Amygdala (tissue), 56 donors: Measurements from ENCODE around the gene AADACL4.
A peak's percentile ranks its signal among the peaks of the same experiment; 100 is the strongest.

Source experiments
- DNase-seq, 56 donors: peaks; one replicate each; lab custom pipeline; 2025; lab: John Stamatoyannopoulos, UW

AADACL4 gene

GRCh38 chr1:12643785-12644184 lies at the start of gene AADACL4:
Gene AADACL4, plus strand, starts transcription at chr1:12644085. Its CDS starts 462 bp downstream, at chr1:12644547.
- no peak for DNase-seq

GRCh38 chr1:12594490-12594889 lies 49.4 kb upstream of the AADACL4 start:
- no peak for DNase-seq

- peak in 33 of 56 donors; percentile 3 to 70 (median 41) for DNase-seq
Measured at GRCh38 chr1:12594966-12595756, 48.7 kb upstream of the AADACL4 start.

GRCh38 chr1:12595757-12596006 lies 48.2 kb upstream of the AADACL4 start:
- DNase-seq = peak in 2 of 56 donors; percentile 34 to 36

GRCh38 chr1:12596007-12596821 lies 47.7 kb upstream of the AADACL4 start:
- DNase-seq = peak in 36 of 56 donors; percentile 19 to 68 (median 45)

GRCh38 chr1:12597792-12598191 lies 46.1 kb upstream of the AADACL4 start:
- DNase-seq = peak in 5 of 56 donors; percentile 9 to 29 (median 16)

- no peak for DNase-seq
Measured at GRCh38 chr1:12598974-12599373, 44.9 kb upstream of the AADACL4 start.

- no peak for DNase-seq
Measured at GRCh38 chr1:12599657-12600056, 44.2 kb upstream of the AADACL4 start.

- DNase-seq = peak in 13 of 56 donors; percentile 5 to 56 (median 32)
Measured at GRCh38 chr1:12600335-12600734, 43.5 kb upstream of the AADACL4 start.

- no peak for DNase-seq
Measured at GRCh38 chr1:12600880-12601633, 42.8 kb upstream of the AADACL4 start.

- DNase-seq = peak in 2 of 56 donors; percentile 10 to 30
Measured at GRCh38 chr1:12601700-12602658, 41.9 kb upstream of the AADACL4 start.

- DNase-seq = no peak
Measured at GRCh38 chr1:12602659-12603024, 41.2 kb upstream of the AADACL4 start.

- no peak for DNase-seq
Measured at GRCh38 chr1:12603224-12603623, 40.7 kb upstream of the AADACL4 start.

- no peak for DNase-seq
Measured at GRCh38 chr1:12604114-12604874, 39.6 kb upstream of the AADACL4 start.

- DNase-seq = no peak
Measured at GRCh38 chr1:12604986-12605385, 38.9 kb upstream of the AADACL4 start.

- no peak for DNase-seq
Measured at GRCh38 chr1:12607263-12607662, 36.6 kb upstream of the AADACL4 start.

- no peak for DNase-seq
Measured at GRCh38 chr1:12608311-12608957, 35.5 kb upstream of the AADACL4 start.

GRCh38 chr1:12609469-12610003 lies 34.3 kb upstream of the AADACL4 start:
- no peak for DNase-seq
